ENCODE results near the gene PLXNA3. TPM values are rescaled to one million over a fixed set of nuclear protein-coding genes. Genes with fewer than 3 reads are reported as not detected.

Gene PLXNA3
- total RNA-seq, 4 donors from 2014 or later: 38.0 to 54.6 (median 48.4) TPM

- no peak overlapping the region for H3K4me3 ChIP-seq
- no peaks in the 10 kb centered on the region for H3K9me3 ChIP-seq
- peaks cover 0 to 10% (median 0%) of the 10 kb centered on the region in 3 donors for H3K36me3 ChIP-seq
- no peaks in the 10 kb centered on the region for H3K27me3 ChIP-seq
- TF ChIP-seq POLR2A (IDR thresholded peaks at IDR 0.05) (no peak), CTCF (IDR thresholded peaks at IDR 0.05) (no peak)
- no peaks in the 10 kb centered on the region for H3K4me1 ChIP-seq
- DNase-seq: no peak
- H3K27ac ChIP-seq: no peak overlapping the region
Measured at GRCh38 chrX:154509455-154509854, 51.4 kb downstream of the PLXNA3 start.

- TF ChIP-seq POLR2A (IDR thresholded peaks at IDR 0.05): no peak
- no peak for TF ChIP-seq CTCF (IDR thresholded peaks at IDR 0.05)
- DNase-seq: no peak
- H3K27me3 ChIP-seq: no peaks in the 10 kb centered on the region
- no peak overlapping the region for H3K4me3 ChIP-seq
- no peak overlapping the region for H3K27ac ChIP-seq
- H3K36me3 ChIP-seq: peaks cover 0 to 10% (median 0%) of the 10 kb centered on the region in 3 donors
- H3K4me1 ChIP-seq: peaks cover 0 to under 1% (median 0%) of the 10 kb centered on the region in 4 donors
- H3K9me3 ChIP-seq: no peaks in the 10 kb centered on the region
Measured at GRCh38 chrX:154511761-154512160, 53.7 kb downstream of the PLXNA3 start.

GRCh38 chrX:154512879-154513553, 54.9 kb downstream of the PLXNA3 start:
- H3K27ac ChIP-seq: no peak overlapping the region
- no peaks in the 10 kb centered on the region for H3K9me3 ChIP-seq
- peaks cover 0 to 11% (median 0%) of the 10 kb centered on the region in 4 donors for H3K4me1 ChIP-seq
- no peak for DNase-seq
- H3K27me3 ChIP-seq: no peaks in the 10 kb centered on the region
- H3K4me3 ChIP-seq: no peak overlapping the region
- H3K36me3 ChIP-seq: no peaks in the 10 kb centered on the region
- TF ChIP-seq POLR2A (IDR thresholded peaks at IDR 0.05) (no peak), CTCF (IDR thresholded peaks at IDR 0.05) (no peak)

GRCh38 chrX:154513716-154514115, 55.6 kb downstream of the PLXNA3 start:
- no peak for DNase-seq
- Histone ChIP-seq H3K36me3 (no peaks in the 10 kb centered on the region), H3K4me1 (peaks cover 0 to 11% (median 0%) of the 10 kb centered on the region in 4 donors), H3K9me3 (no peaks in the 10 kb centered on the region), H3K4me3 (no peak overlapping the region), H3K27ac (no peak overlapping the region), H3K27me3 (no peaks in the 10 kb centered on the region)
- no peak for TF ChIP-seq CTCF (IDR thresholded peaks at IDR 0.05)
- TF ChIP-seq POLR2A (IDR thresholded peaks at IDR 0.05): no peak

GRCh38 chrX:154515090-154515965, 57.2 kb downstream of the PLXNA3 start:
- TF ChIP-seq POLR2A (IDR thresholded peaks at IDR 0.05): peak; percentile 62 to 64
- TF ChIP-seq CTCF (IDR thresholded peaks at IDR 0.05): no peak
- DNase-seq: peak; percentile 46 to 75 (median 63)
- H3K4me3 ChIP-seq: peak overlapping the region; percentile 60 to 85 (median 78)

More at GRCh38 chrX:154515090-154515965, 57.2 kb downstream of the PLXNA3 start:
- Histone ChIP-seq H3K4me1 (peaks cover 0 to 11% (median 0%) of the 10 kb centered on the region in 4 donors), H3K27me3 (no peaks in the 10 kb centered on the region), H3K36me3 (no peaks in the 10 kb centered on the region), H3K9me3 (no peaks in the 10 kb centered on the region), H3K27ac (peak overlapping the region; percentile 85 to 98 (median 94))

Measured in Peyer's patch (tissue), 4 donors.